Body of pancreas (tissue), 4 donors: ENCODE data around the gene VPS35L.

ENCODE experiments used
- CTCF ChIP-seq, 7 experiments: fragments of 450-650 bp in 4 of 7; fragments of 200-600 bp in 3 of 7; sonication (generic) in 3 of 7; IDR thresholded peaks; one replicate each; pipeline ENCODE4 v1.5.1; 2016 to 2019; ENCODE audit warnings: antibody characterized with exemption in 7 of 7
- POLR2A ChIP-seq, 3 donors: fragments of 450-650 bp; IDR thresholded peaks; one replicate each; pipeline ENCODE4 v1.6.1; 2016; ENCODE audit warnings: antibody characterized with exemption in 3 of 3, mild to moderate bottlenecking in 2 of 3

DNA sequence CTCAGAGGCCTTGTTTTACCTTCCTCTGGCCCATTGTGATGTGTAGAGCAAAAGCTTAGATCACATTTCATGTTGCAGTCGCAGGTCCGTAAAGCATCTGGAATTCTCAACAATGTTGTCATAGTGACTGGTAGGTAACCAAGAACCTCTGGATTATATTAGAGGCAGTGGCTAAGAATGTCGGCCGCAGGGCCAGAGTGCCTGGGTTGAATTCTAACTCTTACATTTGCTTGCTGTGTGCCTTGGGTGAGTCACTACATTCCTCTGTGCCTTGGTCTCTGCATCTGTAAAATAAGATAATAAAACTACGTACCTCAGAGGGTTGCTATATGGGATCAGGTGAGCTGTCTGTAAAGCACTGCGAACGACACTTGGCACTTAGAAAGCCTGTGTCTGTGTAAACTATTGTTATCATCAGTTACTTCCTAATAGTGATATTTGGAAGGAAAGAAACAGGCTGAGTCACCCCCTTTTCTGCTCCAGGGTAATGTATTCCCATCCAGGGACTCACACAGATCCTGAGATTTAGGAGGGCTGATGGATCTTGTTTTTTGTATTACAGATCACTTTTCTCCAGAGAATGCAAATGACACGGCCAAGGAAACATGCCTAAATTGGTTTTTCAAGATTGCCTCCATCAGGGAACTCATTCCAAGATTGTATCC, 52.2 kb downstream of the VPS35L start:
- no peak for TF ChIP-seq CTCF (IDR thresholded peaks at IDR 0.05)
- no peak for TF ChIP-seq POLR2A (IDR thresholded peaks at IDR 0.05)
